Smooth muscle cell of the brain vasculature (primary cell): ENCODE data around the gene SAPCD1.

Source experiments
- DNase-seq: peaks from one replicate; pipeline ENCODE4 v3.0.0-alpha.2; 2012; ENCODE audit warnings: low read depth, low spot score

The SAPCD1 gene

GRCh38 chr6:31762356-31762755 lies at the start of gene SAPCD1:
SAPCD1 (plus strand) TSS chr6:31762656; CDS start chr6:31763055, 399 bp downstream.
- DNase-seq = no peak

DNA sequence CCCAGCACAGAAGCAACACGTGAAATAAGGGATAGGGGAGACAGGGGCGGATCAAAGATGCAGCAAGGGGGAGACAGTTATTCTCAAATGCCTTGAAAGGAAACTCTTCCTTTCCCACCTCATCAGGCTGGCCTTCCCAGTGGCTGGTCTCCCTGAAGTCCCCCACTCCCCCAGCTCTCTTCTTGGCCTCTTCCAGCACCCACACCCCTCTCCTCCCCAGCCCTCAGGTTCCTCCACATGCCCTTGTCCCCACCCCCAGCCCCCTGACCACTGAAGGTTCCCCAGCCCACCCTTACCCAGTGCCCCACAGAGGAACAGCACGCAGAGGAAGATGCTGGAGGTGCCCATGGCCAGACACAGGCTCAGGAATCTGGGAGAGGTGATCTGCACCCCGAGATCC lies 49.0 kb upstream of the SAPCD1 start:
- no peak for DNase-seq

DNA sequence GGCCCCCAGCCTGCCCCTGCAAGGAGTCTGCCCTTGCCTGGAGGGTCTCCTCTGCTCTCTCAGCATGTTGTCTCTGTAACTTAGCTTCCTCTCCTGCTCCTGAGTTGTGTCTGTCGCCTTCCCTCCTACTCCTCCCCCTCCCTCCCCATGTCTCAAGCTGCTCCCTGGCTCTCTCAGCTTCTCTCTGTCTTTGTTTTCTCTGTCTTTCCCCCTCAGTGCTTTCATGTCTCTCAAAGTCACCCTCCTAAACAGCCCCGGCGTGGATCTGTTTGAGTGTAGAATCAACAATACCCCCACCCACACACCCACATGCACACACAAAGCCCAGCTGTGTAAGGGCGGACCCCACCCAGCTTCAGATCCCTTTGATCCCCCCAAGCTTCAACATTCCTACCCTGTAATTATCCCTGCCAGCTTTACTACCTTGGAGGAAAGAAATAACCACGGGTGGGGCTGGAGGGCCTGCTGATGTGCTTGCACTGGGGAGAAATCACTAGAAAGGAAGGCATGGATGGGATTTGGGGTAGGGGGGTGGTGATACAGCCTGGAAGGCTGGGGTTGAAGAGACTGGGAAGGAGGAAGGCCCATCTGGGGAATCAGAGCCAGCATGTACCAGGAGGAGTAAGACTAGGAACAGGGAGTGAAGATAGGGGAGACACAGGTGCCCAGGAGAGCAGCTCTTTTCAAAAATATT lies 48.3 kb upstream of the SAPCD1 start:
- no peak for DNase-seq

DNA sequence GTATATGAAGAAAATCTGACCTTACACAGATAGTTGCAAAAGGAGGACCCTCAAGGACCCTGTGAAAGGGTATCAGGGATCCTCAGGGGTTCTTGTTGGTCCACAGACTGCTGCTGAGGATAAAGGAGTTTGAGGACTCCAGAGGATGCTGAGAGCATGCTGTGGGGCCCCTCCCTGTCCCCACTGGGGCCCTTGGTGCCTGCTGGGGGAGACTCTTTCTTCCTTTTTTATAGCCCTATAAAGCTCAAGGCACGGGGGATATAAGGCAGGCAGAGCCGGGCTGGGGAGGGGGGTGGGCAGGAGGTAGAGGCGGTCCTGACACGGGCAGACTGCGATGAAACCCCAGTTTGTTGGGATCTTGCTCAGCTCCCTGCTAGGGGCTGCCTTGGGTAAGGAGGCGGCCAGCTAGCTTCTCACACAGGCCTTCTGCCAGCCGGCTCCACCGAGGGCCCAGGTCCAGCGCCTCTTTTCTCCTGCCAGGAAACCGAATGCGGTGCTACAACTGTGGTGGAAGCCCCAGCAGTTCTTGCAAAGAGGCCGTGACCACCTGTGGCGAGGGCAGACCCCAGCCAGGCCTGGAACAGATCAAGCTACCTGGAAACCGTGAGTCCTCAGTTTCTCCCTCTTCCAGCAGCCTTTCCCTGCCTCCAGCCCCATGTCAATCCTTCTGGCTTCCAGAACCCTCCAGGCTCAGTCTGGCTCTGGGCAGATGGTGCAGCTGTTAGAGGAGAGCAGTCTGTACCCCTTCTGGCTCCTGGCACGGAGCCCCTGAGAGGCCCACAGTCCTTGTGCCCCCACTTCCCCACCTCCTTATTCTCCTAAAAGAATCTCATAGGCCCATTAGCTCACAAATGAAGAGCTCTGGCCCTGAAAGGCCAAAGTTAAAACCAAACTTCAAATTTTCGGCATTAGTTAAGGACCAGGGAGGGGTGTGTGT lies 47.2 kb upstream of the SAPCD1 start, which contains the start of gene LY6G6D:
Gene LY6G6D (plus strand): TSS at position 327 of the 937 bp plus-strand sequence. CDS start 8 bp downstream, at position 335.
- DNase-seq = no peak

DNA sequence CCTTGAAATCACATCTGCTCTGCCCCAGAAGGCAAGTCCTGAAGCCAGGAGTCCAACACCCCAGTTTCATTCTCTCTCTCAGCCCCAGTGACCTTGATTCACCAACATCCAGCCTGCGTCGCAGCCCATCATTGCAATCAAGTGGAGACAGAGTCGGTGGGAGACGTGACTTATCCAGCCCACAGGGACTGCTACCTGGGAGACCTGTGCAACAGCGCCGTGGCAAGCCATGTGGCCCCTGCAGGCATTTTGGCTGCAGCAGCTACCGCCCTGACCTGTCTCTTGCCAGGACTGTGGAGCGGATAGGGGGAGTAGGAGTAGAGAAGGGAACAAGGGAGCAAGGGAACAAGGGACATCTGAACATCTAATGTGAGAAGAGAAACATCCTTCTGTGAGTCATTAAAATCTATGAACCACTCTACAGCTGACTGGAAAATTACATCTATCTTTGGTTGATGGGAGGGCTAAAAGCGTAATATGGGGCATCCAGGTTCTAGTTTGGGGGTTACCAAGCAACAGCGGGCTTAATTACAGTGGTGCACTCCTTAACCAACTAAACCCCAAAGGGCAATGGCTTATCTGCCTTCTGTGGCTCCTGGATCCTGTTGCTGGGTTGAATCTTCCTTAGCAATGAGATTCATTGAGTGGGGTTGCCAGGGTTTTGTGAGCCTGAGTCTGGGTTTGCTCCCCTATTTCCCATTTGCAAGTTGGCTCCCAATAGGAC lies 44.8 kb upstream of the SAPCD1 start:
- DNase-seq = no peak

GRCh38 chr6:31718265-31718664 lies 44.2 kb upstream of the SAPCD1 start:
- no peak for DNase-seq

GRCh38 chr6:31719001-31719400 lies 43.5 kb upstream of the SAPCD1 start:
- DNase-seq = no peak

DNA sequence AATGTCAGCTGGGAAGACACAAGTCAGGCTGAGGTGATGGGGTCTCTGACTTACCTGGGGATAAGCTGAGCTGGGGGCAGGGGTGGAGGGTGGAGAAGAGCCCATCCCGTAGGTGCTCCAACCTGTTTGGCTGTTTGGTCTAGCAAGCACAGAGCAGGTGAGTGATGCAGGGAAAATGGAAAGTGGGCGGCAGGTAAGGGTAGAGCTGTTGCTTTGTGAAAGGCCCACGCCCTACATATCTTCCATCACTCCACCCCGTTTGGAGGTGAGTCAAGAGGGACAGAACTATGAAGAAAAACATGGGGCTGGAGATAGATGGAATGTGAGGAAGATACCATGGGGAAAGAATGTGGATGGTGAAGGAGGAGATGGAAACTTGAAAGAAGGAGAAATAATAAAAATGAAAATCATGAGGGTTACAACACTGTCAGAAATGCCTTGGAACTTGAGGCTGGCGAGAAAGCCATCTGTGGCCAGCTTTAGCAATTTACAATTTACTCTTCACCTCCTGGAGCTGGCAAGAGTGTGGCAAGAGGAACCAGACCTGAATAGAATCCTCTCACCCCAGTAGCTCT lies 42.2 kb upstream of the SAPCD1 start:
- no peak for DNase-seq

DNA sequence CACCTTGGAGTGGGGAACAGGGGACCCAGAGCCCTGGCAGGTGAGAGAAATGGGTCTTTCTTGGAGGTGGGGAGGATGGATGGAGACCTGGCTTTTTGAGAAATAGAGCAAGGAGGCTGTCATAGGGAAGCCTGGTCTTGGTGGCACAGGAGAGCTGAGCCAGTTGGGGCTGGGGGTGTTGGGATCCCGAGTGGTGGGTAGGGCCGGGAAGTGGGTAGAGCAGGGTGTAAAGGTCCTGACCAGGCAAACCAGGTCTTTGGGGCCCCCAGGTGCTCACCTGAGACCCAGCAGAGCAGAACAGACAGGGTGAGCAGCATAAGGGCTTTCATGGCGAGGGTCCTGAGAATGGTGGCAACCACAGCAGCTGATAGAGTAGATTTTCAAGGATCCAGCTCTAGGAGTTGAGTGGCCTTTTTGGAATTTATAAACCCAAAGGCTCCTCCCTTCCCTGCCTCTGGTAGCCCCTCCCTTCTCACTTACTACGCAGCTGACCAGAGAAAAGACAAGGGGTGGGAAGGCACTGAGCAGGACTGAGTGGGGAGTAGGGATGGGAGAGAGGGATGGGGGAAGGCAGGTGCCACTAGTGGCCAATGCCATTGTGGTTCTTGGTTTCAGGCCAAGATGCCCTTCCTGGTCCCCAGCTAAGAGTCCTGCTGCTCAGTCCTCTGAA lies 41.0 kb upstream of the SAPCD1 start, which contains the start of gene LY6G6C:
Gene LY6G6C (minus strand): TSS at position 396 of the 670 bp plus-strand sequence. CDS start 67 bp downstream, at position 329.
- DNase-seq = no peak

- DNase-seq = no peak
Measured at GRCh38 chr6:31722173-31722572, 40.3 kb upstream of the SAPCD1 start.

DNA sequence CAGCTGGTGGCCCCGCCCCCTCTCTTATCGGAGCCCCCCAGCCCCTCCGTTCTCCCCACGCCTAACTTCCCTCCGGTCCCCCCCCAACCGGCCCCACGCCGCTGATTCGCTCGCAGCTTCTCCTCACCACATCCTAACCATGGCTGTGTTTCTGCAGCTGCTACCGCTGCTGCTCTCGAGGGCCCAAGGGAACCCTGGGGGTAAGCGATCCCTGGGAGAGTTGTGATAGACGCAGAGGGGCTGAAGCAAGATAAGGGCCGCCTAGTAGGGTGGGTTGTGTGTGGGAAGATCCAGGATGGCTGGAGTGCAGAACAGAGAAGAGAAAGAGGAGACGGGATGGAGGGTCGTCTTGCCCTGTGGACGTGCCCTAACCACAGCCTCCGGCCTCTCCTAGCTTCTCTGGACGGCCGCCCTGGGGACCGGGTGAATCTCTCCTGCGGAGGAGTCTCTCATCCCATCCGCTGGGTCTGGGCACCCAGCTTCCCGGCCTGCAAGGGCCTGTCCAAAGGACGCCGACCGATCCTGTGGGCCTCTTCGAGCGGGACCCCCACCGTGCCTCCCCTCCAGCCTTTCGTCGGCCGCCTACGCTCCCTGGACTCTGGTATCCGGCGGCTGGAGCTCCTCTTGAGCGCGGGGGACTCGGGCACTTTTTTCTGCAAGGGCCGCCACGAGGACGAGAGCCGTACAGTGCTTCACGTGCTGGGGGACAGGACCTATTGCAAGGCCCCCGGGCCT lies 39.0 kb upstream of the SAPCD1 start, which contains the start of gene MPIG6B:
Gene MPIG6B (plus strand): TSS at position 129 of the 735 bp plus-strand sequence. CDS start 11 bp downstream, at position 140.
- DNase-seq = no peak

- DNase-seq = no peak
Measured at GRCh38 chr6:31723980-31724691, 38.3 kb upstream of the SAPCD1 start.

DNA sequence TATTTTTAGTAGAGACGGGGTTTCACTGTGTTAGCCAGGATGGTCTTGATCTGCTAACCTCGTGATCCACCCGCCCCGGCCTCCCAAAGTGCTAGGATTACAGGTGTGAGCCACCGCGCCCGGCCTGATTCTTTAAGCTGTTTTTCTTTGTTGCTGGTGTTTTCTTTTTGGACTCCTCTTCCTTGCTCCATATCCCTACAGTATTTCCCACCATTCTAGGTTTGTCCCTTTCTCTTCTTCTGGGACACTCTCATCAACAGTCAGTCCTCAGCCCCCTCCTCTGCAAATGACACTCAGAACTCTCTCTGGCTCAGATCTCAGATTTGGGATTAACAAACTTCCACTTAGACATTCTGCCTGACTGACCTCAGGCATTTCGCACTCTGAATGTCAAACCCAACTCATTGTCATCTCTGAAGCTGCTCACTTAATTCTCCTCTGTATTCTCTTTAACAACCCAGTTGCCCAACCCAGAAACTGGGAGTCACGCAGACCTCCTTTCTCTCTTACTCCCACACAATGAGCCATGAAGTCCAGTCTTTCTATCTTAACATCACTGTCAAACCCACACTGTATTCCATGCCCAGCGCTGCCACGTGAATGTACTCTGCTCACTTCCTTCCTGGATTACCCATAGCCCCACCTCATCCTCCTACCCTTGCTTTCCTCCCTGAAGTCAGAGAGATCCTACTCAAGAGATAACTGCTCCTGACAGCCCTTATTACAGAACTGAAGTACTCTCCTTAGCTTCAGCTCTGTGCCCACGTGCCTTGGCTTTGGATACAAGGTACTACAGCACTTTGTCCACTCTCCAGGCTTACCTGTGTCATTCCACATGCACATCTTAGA lies 36.7 kb upstream of the SAPCD1 start:
- no peak for DNase-seq

- DNase-seq = no peak
Measured at GRCh38 chr6:31727034-31727716, 35.3 kb upstream of the SAPCD1 start.

DNA sequence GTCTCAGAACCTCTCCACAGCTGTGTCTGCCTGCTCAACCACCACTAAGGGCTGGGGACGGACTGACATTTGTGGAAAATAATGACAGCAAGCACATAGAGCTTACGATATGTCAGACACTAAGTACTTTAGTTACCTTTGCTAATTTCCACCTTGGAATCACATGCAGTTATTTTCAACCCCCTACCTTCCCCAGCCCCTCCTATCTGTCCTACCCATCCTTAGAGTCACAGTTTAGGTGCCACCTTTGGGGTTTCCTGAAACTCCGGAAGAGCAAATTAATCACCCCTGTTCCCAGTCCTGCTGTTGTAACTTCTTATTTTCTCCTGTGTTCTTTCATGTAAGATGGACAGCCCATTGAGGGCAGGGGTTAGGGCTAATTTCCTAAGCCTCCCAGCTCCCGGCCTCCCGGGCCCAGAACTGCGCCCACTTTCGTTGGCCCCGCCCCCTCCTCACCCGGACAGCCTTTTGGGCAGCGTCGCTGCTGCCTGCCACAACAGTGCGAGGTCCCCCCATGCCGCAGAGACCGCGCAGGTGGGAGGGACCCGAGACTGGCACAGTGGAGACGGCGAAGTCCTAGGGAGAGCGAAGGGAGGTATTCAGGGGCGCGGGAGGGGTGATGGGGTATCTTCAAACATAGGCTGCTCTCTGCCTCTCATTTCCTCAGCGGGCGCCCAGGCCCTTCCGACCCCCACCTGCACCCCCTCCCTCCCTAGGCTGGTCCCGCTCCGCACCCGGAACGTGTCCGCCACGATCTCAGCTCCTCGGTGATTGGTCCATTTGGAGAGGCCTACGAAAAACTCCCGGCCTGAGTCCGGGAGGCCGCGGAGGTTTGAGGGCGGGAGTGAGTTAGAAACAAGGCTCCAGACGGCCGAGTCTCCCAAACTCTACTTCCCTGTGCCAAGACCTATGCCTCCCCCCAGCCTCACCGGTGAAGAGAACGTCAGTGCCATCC lies 34.5 kb upstream of the SAPCD1 start:
- DNase-seq = no peak

- DNase-seq = no peak
Measured at GRCh38 chr6:31728767-31729514, 33.5 kb upstream of the SAPCD1 start, which contains the start of gene DDAH2. DDAH2 (minus strand) TSS chr6:31729299; CDS start chr6:31729161, 138 bp downstream.
